GM21723 (cell line): ENCODE measurements around the gene LRMDA.

ENCODE experiments used
- ATAC-seq: cut with Tn5 transposase; IDR thresholded peaks from one replicate; pipeline ENCODE4 v1.9.1; 2021; ENCODE audit warnings: mild to moderate bottlenecking, moderate library complexity; ENCODE audit not compliant: unreplicated experiment

Gene LRMDA

DNA sequence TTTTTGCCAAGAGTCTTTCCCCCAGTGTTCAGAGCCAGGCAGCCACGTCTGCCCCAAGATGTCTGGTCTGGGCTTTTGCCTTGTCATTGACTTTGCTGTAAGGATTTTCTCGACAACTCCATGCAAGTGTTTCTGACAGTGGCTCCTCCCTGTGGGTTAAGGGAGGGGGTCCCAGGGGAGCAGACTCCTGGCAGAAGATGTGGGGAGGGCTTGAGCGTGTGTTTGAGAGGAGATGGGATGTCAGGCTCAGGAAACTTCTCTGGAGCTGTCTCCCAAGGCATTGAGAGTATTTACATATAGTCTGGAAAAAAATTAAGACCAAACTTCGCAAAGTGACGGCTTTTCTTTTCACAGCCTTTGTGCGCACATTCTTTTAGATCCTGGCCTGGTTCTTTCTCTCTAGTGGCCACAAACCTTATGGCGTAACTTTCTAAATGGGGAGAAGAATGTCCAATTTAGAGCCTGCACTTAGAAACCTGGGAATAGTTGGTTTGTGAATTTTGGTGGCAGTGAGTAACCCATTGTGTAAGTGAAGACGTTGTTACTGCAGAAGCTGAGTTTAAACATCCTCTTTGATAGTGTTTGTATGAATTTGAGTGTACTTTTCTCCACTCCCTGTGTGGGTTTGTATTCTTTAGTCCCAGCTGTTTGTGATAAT lies 201.5 kb downstream of the LRMDA start:
- ATAC-seq: no peak

DNA sequence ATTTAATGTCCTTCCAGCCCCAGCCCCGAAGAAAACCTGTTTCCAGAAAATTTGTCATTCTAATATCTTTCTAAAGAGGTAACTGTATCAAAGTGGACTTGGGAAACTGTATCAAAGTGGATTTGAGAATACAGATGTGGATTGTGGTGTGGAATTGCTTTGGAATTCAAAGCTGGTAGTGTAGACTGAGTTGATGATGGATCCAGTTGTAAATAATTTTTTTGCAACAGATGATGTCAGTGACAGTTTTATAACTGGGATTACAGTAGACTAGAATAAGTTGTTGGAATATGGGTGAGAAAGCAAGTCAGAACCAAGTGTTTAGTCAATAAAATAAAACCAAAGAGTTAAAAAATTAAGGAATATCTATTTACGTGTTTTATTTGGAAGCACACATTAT lies 202.1 kb downstream of the LRMDA start:
- ATAC-seq: no peak

DNA sequence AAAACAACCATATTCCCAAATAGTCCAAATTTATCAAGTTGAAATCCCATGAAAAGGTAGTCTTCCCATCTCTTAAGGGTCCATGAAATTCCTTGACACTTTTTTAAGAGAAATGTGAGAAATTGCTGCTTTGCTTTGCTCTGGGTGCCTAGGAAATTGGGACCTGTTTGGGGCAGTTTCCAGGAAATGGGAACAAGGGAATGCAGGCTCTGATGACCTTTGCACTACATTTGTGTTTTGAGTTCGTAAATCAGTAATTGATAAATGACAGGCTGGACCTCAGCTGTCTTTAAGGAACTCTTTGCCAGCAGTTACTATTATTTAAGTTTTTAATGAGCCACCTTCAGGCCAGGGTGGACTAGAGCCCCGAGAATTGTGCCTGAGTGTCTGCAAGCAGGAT lies 203.5 kb downstream of the LRMDA start:
- no peak for ATAC-seq

GRCh38 chr10:75638752-75639151 lies 207.3 kb downstream of the LRMDA start:
- no peak for ATAC-seq

DNA sequence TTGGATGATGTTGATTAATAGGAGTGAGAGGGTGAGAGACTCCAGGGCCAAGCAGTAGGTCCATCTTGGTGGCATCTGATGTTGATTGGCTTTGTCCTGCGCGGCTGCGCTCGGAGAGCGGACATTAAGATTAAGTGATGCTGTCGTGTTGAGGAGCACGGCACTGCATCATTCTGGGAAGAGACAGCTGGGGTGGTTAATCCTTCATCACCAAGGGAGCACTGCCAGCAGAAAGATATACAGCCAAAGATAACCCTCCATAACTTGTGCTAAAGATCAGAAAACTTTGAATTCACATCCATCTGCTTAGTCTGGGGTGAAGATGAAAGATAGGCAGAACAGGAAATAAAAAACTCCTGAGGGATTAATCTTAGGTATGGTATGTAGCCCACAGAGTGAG lies 208.3 kb downstream of the LRMDA start:
- no peak for ATAC-seq

DNA sequence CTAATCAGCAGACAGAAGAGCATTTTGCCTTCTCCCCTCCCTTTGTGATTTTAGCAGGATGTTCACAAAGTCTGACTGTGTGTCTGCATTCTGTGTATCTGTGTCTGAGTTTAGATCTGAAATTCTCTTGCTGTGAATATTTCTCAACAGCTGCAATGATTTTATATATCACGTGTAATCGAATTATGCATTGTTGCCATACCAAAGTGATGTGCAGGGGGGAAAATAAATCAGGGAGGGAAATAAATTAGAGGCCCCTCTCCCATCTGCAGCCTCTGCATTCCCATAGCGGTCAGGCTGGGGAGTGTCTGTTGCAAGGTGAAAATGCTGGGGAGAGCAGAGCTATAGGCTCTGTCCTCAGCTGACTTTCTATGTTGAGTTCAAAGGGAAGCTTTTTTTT lies 209.0 kb downstream of the LRMDA start:
- no peak for ATAC-seq

DNA sequence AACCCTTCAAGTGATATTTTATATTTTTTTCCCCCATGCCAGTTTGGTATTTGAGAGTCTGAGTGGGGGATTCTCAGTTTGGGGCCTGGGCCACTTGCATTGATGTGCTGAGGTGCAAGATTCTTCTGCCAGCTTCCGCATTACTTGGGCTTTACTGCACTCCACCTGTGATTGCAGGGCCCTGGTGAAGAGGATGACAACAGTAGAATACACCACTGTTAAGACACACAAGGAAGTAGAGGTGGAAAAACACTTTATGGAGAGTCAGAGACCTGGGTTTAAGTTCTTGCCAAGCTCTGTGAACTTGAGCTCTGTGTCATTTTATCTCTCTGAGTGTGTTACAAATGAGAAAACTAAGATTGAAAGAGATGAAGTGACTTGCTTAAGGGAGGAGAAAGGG lies 209.4 kb downstream of the LRMDA start:
- ATAC-seq: no peak

- no peak for ATAC-seq
Observed at GRCh38 chr10:75643405-75643804, 212.0 kb downstream of the LRMDA start.

DNA sequence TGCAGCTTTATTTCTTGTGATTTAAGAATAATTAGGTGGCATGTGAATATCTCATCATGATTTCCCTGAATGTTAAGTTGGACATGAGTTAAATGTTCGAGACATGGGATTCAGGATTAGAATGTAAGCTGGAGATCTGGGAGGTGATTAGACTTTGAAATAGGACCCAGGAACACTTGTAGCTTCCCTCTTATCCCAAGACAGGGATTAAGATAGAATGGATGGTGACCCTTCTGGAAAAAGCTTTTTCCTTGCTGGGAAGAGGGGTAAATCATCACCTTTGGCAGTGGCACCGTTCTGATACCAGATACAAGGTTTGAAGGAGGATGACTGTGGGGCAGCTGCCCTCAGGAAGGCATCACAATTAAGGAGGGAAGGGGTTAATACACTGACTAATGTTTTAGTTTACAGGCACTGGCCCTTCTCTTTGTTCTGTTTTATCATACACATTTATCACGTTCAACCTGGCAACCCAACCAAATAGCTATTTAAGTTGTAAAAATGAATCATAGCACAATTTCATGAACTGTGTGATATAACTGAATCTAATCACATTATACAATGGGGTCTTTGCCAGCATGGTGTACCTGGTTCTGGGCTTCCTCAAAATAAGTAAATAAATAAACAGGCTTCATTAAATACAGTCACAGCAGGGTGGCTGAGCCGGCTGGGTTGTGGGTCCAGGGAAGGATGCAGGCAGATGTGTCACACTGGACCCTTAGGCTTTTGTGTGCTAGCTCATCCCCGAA lies 212.7 kb downstream of the LRMDA start:
- no peak for ATAC-seq

GRCh38 chr10:75645704-75646103 lies 214.3 kb downstream of the LRMDA start:
- ATAC-seq: no peak

- no peak for ATAC-seq
Observed at GRCh38 chr10:75646218-75646915, 214.9 kb downstream of the LRMDA start.

GRCh38 chr10:75646916-75647315 lies 215.5 kb downstream of the LRMDA start:
- ATAC-seq: no peak

DNA sequence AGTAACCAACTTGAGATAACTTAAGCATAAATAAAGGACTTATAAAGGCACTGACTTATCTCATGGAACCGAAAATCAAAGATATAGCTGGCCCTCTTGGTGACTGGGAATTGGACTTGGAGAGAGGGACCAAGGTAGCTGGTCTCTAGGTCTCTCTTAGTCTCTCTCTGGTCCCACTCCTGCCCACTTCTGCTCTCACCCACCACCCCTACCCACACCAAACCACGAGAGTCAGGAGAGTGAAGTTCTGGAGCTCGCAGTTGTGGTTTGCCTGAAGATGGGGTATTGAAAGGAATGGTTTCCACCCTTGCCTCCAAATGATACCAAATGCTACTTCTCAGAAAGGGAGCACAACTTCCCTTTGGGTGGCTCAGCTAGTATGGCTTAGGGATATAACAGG lies 216.3 kb downstream of the LRMDA start:
- ATAC-seq: no peak

- ATAC-seq: no peak
Observed at GRCh38 chr10:75648351-75648750, 216.9 kb downstream of the LRMDA start.

GRCh38 chr10:75648854-75649253 lies 217.4 kb downstream of the LRMDA start:
- no peak for ATAC-seq

DNA sequence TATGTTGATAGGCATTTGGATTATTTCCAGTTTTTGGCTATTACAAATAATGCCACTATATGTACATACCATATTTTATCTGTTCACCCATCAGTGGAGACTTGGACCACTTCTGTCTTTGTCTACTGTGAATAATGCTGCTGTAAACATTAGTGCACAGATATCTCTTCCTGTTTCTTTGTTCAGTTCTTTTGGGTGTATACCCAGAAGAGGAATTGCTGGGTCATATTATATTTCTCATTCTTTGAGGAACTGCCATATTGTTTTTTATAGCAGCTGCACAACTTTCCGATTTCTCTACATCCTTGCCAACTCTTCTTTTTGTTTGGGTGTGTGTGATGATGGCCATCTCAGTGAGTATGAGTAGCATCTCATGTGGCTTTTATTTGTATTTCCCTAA lies 218.0 kb downstream of the LRMDA start:
- no peak for ATAC-seq

GRCh38 chr10:75650648-75651047 lies 219.2 kb downstream of the LRMDA start:
- ATAC-seq: no peak

GRCh38 chr10:75651417-75651816 lies 220.0 kb downstream of the LRMDA start:
- no peak for ATAC-seq

DNA sequence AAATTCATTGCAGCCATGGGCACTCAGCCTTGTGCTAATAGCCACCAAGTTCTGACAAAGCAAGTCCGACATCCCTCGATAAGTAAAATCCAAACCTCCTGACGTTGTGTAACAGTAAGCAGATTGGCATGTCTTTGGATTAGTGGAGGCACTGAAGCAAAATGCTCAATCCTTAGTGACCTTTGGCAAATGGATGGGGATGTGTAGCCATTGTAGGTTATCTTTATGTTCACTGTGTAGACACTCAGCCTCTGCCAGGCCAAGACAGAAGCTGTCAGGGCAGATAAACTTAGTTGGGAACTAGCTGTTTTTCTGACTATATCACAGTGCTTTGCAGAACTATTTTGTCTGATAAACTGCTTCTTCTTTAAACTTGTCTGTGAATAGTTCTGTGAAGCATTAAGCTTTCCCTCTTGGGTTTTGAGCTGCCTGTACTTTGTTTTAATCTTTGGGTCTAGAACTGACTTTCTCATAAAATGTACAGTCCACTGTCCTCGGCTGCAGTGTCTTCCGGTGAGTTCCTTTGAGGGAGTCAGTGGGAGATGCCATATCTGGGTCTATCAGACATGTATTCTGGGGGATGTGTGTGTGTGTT lies 220.8 kb downstream of the LRMDA start:
- ATAC-seq: no peak

DNA sequence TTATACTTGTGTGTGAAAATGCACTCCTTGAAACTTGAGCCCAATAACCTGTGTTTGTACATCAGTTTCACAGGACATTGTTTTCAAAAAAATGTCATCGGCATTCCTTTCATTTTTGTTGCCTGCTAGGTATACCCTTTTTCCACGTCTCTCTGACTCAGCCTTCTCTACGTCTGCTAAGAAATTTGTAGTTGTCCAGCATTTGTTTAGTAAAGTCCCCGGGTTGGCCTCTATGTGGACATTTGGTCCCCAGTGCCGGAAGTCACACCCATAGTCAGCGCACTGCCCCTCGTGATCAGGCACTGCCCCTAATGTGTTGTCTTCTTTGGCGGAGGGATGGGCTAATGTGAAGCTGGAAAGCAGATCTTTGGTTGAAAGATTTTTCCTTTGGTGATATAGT lies 222.3 kb downstream of the LRMDA start:
- no peak for ATAC-seq

GRCh38 chr10:75654171-75654771 lies 222.8 kb downstream of the LRMDA start:
- no peak for ATAC-seq
